Fibroblast of villous mesenchyme (primary cell): Measurements from ENCODE around the gene RANGAP1. TPM values are rescaled to one million over a fixed set of nuclear protein-coding genes. Genes with fewer than 3 reads are reported as not detected.

Experiments
- DNase-seq: peaks from one replicate; pipeline ENCODE4 v3.0.0-alpha.2; 2010; ENCODE audit warnings: low read depth
- H3K4me3 ChIP-seq: 2 replicates; pipeline ENCODE4 v1.5.1; 2011; ENCODE audit warnings: low read depth, mild to moderate bottlenecking, low read length
- CTCF ChIP-seq: IDR thresholded peaks from 2 replicates; pipeline ENCODE4 v1.5.1; 2012; ENCODE audit warnings: low read depth, mild to moderate bottlenecking, low read length; ENCODE audit not compliant: insufficient read depth
- total RNA-seq: library from RNA; depleted of rRNA; stranded (reverse); fragments of >200 nt; gene quantifications from 2 replicates; pipeline ENCODE4 v1.2.3, GENCODE V29; 2012

The RANGAP1 gene
- total RNA-seq, 1 donor: 95.9 TPM

GRCh38 chr22:41273128-41273527 is 12.9 kb downstream of the RANGAP1 start:
- no peak for DNase-seq
- no peak overlapping the region for H3K4me3 ChIP-seq
- no peak for TF ChIP-seq CTCF

GRCh38 chr22:41271787-41272186 is 14.2 kb downstream of the RANGAP1 start:
- DNase-seq: no peak

GRCh38 chr22:41267958-41268357 is 18.0 kb downstream of the RANGAP1 start:
- TF ChIP-seq CTCF: no peak
- DNase-seq: no peak
- no peak overlapping the region for H3K4me3 ChIP-seq

More at GRCh38 chr22:41271787-41272186, 14.2 kb downstream of the RANGAP1 start:
- TF ChIP-seq CTCF: no peak
- H3K4me3 ChIP-seq: no peak overlapping the region

- no peak overlapping the region for H3K4me3 ChIP-seq
- no peak for DNase-seq
- TF ChIP-seq CTCF: no peak
Observed at GRCh38 chr22:41264408-41264941, 21.5 kb downstream of the RANGAP1 start.

- no peak for TF ChIP-seq CTCF
- DNase-seq: no peak
- no peak overlapping the region for H3K4me3 ChIP-seq
Observed at GRCh38 chr22:41263704-41264103, 22.3 kb downstream of the RANGAP1 start.

GRCh38 chr22:41262250-41262765 is 23.7 kb downstream of the RANGAP1 start:
- TF ChIP-seq CTCF: no peak
- DNase-seq: no peak
- no peak overlapping the region for H3K4me3 ChIP-seq

- no peak for TF ChIP-seq CTCF
- H3K4me3 ChIP-seq: no peak overlapping the region
- no peak for DNase-seq
Observed at GRCh38 chr22:41261541-41262249, 24.3 kb downstream of the RANGAP1 start.
